Ovary (tissue), 9 donors: Measurements from ENCODE around the gene NUPR1. TPM values are rescaled to one million over a fixed set of nuclear protein-coding genes. Genes with fewer than 3 reads are reported as not detected.
"Not testable (repeated sequence)": the region's sequence is repeated elsewhere in the genome, so short reads cannot be mapped to it uniquely, and the experiment has no call there.

Experiments used
- DNase-seq, 5 donors: peaks; one replicate each; pipeline ENCODE4 v3.0.0-alpha.2; 2019 to 2020
- H3K27ac ChIP-seq, 2 donors: fragments of 200-600 bp; one replicate each; pipeline versions ENCODE4 v1.5.1 to v1.8.0; 2019 to 2022
- H3K27me3 ChIP-seq: fragments of 200-600 bp; one replicate; pipeline ENCODE4 v1.8.0; 2022
- H3K36me3 ChIP-seq: fragments of 200-600 bp; sonication (generic); one replicate; pipeline ENCODE4 v1.5.1; 2019
- H3K4me1 ChIP-seq: one replicate; pipeline ENCODE4 v1.8.1; 2013; ENCODE audit warnings: mild to moderate bottlenecking, moderate library complexity; ENCODE audit not compliant: insufficient read depth
- H3K4me3 ChIP-seq: fragments of 200-600 bp; sonication (generic); one replicate; pipeline ENCODE4 v1.5.1; 2017
- H3K9me3 ChIP-seq, 2 donors: fragments of 200-600 bp in 1 of 2; sonication (generic) in 1 of 2; one replicate each; pipeline versions ENCODE4 v1.5.1 to v1.8.1; 2013 to 2019; ENCODE audit warnings: mild to moderate bottlenecking in 1 of 2, moderate library complexity in 1 of 2
- CTCF ChIP-seq, 3 donors: fragments of 450-650 bp in 2 of 3; fragments of 200-600 bp in 1 of 3; IDR thresholded peaks; one replicate each; pipeline versions ENCODE4 v1.5.1 to v1.8.0; 2016 to 2022; ENCODE audit warnings: antibody characterized with exemption in 3 of 3, mild to moderate bottlenecking in 1 of 3
- EP300 ChIP-seq: sonication (generic); formaldehyde crosslinking; IDR thresholded peaks from one replicate; pipeline ENCODE4 v1.6.1; 2017; ENCODE audit warnings: antibody characterized with exemption
- POLR2A ChIP-seq: fragments of 450-650 bp; IDR thresholded peaks from one replicate; pipeline ENCODE4 v1.6.1; 2017; ENCODE audit warnings: antibody characterized with exemption, mild to moderate bottlenecking, moderate library complexity
- WGBS, 3 donors: extraction: QIAGEN DNeasy Blood & Tissue Kit in 1 of 3; methylation state at CpG; one replicate each; pipeline versions ENCODE4 v1.1.5 to v1.1.7; 2013 to 2017; 5-methylcytosine and 5-hydroxymethylcytosine counted together
- intact Hi-C, 4 donors: fragments of 100-400 bp; cut with DNase I; formaldehyde crosslinking; loops; one replicate each; pipeline versions ENCODE4 v1.11.0 to v1.15.1; 2022 to 2023
- polyA plus RNA-seq, 2 donors: library from polyadenylated mRNA; stranded (reverse); fragments of 200-250 nt in 1 of 2; fragments of 350-450 nt in 1 of 2; fragmentation: Illumina TruSeq in 1 of 2; extraction: RNeasy Lipid Tissue Mini Kit (QIAGEN cat#74804) in 1 of 2; gene quantifications; one replicate each; pipeline ENCODE4 v1.2.3, GENCODE V29; 2013 to 2014
- total RNA-seq, 7 donors: library from RNA; depleted of rRNA in 2 of 7; stranded (reverse); fragments of >200 nt in 2 of 7; fragmentation: NEBNext Ultra II Directional in 3 of 7; extraction: Animal tissue kit (Norgen Biotek cat#: 25700) in 3 of 7; gene quantifications; one replicate each; pipeline versions ENCODE4 v1.1.0 to v1.2.4, GENCODE V29; 2016 to 2023
- donor health status: DM: no; HTN: no; CAD: no; lungs with moderate emphysema.
- donor health status: DM: no; HTN: no; CAD: no.
- donor health status: Bipolar disorder and iron deficiency.
- donor health status: DM: yes; HTN: yes; CAD: no.
- donor health status: DM: no; HTN: no; CAD: no.
- donor health status: DM: yes; HTN: yes; CAD: no.

Gene NUPR1
- total and polyA plus RNA-seq, 9 donors: 25.5 to 366 (median 129) TPM

- TF ChIP-seq POLR2A: no peak
- peak in 2 of 3 donors; percentile 46 to 48 for TF ChIP-seq CTCF (IDR thresholded peaks at IDR 0.05)
- no peak for DNase-seq
- H3K9me3 ChIP-seq: no peaks in the 10 kb centered on the region
- WGBS, 3 donors: 37 to 39% (median 37%) methylated on average over 11 of the region's 11 CpGs
- intact Hi-C loops: loop anchor here in 2 of 4 donors (10.0 kb wide), 1 partner anchor 55 kb away; the partner anchor contains the start of genes APOBR (in 2 of the 2) and CLN3 (in 2 of the 2)
- no peak overlapping the region for H3K4me3 ChIP-seq
- no peaks in the 10 kb centered on the region for H3K36me3 ChIP-seq
- no peaks in the 10 kb centered on the region for H3K4me1 ChIP-seq
- H3K27ac ChIP-seq: no peak overlapping the region
- no peaks in the 10 kb centered on the region for H3K27me3 ChIP-seq
These were observed 10.6 kb upstream of the NUPR1 start for GRCh38 chr16:28549301-28549899.

GRCh38 chr16:28548306-28548802 lies 9.6 kb upstream of the NUPR1 start:
- no peaks in the 10 kb centered on the region for H3K36me3 ChIP-seq
- TF ChIP-seq EP300 (no peak), POLR2A (no peak), CTCF (IDR thresholded peaks at IDR 0.05) (no peak)
- H3K4me1 ChIP-seq: no peaks in the 10 kb centered on the region
- no peak overlapping the region for H3K27ac ChIP-seq
- H3K27me3 ChIP-seq: no peaks in the 10 kb centered on the region
- no peak overlapping the region for H3K4me3 ChIP-seq
- 65 to 71% (median 70%) methylated on average over 14 of the region's 14 CpGs for WGBS, 3 donors
- intact Hi-C loops: loop anchor here in 2 of 4 donors (10.0 kb wide), 1 partner anchor 54 kb away; the partner anchor contains the start of genes APOBR (in 2 of the 2) and CLN3 (in 2 of the 2)
- DNase-seq: no peak
- H3K9me3 ChIP-seq: no peaks in the 10 kb centered on the region

- Histone ChIP-seq H3K4me1 (no peaks in the 10 kb centered on the region), H3K9me3 (no peaks in the 10 kb centered on the region), H3K4me3 (no peak overlapping the region), H3K27me3 (no peaks in the 10 kb centered on the region), H3K36me3 (no peaks in the 10 kb centered on the region), H3K27ac (no peak overlapping the region)
- WGBS, 3 donors: 75 to 89% (median 76%) methylated on average over 7 of the region's 7 CpGs
- intact Hi-C loops: loop anchor here in 2 of 4 donors (10.0 kb wide), 1 partner anchor 52 kb away; the partner anchor contains the start of genes APOBR (in 2 of the 2) and CLN3 (in 2 of the 2)
- DNase-seq: no peak
- no peak for TF ChIP-seq CTCF (IDR thresholded peaks at IDR 0.05)
- no peak for TF ChIP-seq POLR2A
- TF ChIP-seq EP300: no peak
These were observed 7.9 kb upstream of the NUPR1 start for GRCh38 chr16:28546626-28547025.

- WGBS, 3 donors: 88 to 95% (median 90%) methylated on average over 7 of the region's 7 CpGs
- not testable (repeated sequence) for H3K4me3 ChIP-seq, H3K9me3 ChIP-seq, DNase-seq, H3K36me3 ChIP-seq, H3K27me3 ChIP-seq, H3K4me1 ChIP-seq, H3K27ac ChIP-seq
- intact Hi-C loops: loop anchor here in 2 of 4 donors (10.0 kb wide), 1 partner anchor 51 kb away; the partner anchor contains the start of genes APOBR (in 2 of the 2) and CLN3 (in 2 of the 2)
These were observed 7.2 kb upstream of the NUPR1 start for GRCh38 chr16:28545964-28546363.

- Histone ChIP-seq H3K4me3 (no peak overlapping the region), H3K27ac (no peak overlapping the region), H3K36me3 (no peaks in the 10 kb centered on the region), H3K4me1 (no peaks in the 10 kb centered on the region), H3K9me3 (no peaks in the 10 kb centered on the region), H3K27me3 (no peaks in the 10 kb centered on the region)
- DNase-seq: no peak
- TF ChIP-seq POLR2A (no peak), CTCF (IDR thresholded peaks at IDR 0.05) (no peak), EP300 (no peak)
- intact Hi-C loops: loop anchor here in 2 of 4 donors (10.0 kb wide), 1 partner anchor 50 kb away; the partner anchor contains the start of genes APOBR (in 2 of the 2) and CLN3 (in 2 of the 2)
- 84 to 89% (median 86%) methylated on average over 3 of the region's 3 CpGs for WGBS, 3 donors
These were observed 6.2 kb upstream of the NUPR1 start for GRCh38 chr16:28544998-28545397.
